Panc1 (cell line): ENCODE measurements around the gene CGNL1. TPM values are rescaled to one million over a fixed set of nuclear protein-coding genes. Genes with fewer than 3 reads are reported as not detected.

Experiments
- ATAC-seq: fragments of 200-7000 bp; cut with Tn5 transposase; 2 replicates; pipeline ENCODE4 v1.9.1; 2020; ENCODE audit warnings: mild to moderate bottlenecking, moderate library complexity
- BruUV-seq: library from RNA; stranded (reverse); fragments of 400-500 nt; replicated peaks from 2 replicates; lab custom pipeline; 2021; lab: Mats Ljungman, UMichigan
- CTCF ChIA-PET: fragments of 300-600 bp; sonication (Branson Sonifier 250); formaldehyde crosslinking; loops from one replicate; lab custom pipeline; 2022; ENCODE audit warnings: antibody characterized with exemption; lab: Charles Lee
- POLR2A ChIA-PET: fragments of 300-600 bp; sonication (Branson Sonifier 250); formaldehyde crosslinking; loops from one replicate; lab custom pipeline; 2022; ENCODE audit warnings: antibody characterized with exemption; lab: Charles Lee
- DNase-seq: peaks from one replicate; pipeline ENCODE4 v3.0.0-alpha.2; 2010; ENCODE audit warnings: low read depth, low spot score
- H3K27ac ChIP-seq: 2 replicates; pipeline ENCODE4 v1.5.1; 2011; ENCODE audit warnings: mild to moderate bottlenecking, low read length, inconsistent platforms
- H3K27me3 ChIP-seq: fragments of 200-500 bp; sonication (Bioruptor generic); 2 replicates; pipeline ENCODE4 v1.6.0; 2014; ENCODE audit warnings: low read length, inconsistent platforms; ENCODE audit not compliant: control insufficient read depth, insufficient read depth
- H3K36me3 ChIP-seq: fragments of 200-500 bp; sonication (Bioruptor generic); 2 replicates; pipeline ENCODE4 v1.5.1; 2014; ENCODE audit warnings: inconsistent platforms, mild to moderate bottlenecking, low read length, moderate library complexity; ENCODE audit not compliant: control insufficient read depth, insufficient read depth
- H3K4me1 ChIP-seq: 2 replicates; pipeline ENCODE4 v1.5.1; 2011; ENCODE audit warnings: inconsistent platforms, mild to moderate bottlenecking, low read length, moderate library complexity; ENCODE audit not compliant: control insufficient read depth, insufficient read depth
- H3K4me3 ChIP-seq, 2 experiments: 2 replicates each; pipeline ENCODE4 v1.5.1; 2011 to 2012; ENCODE audit warnings: low read depth in 2 of 2, low read length in 2 of 2, mild to moderate bottlenecking in 2 of 2, inconsistent platforms in 1 of 2, moderate library complexity in 1 of 2
- H3K9me3 ChIP-seq: fragments of 200-500 bp; sonication (Bioruptor generic); 2 replicates; pipeline ENCODE4 v1.5.1; 2014; ENCODE audit warnings: low read depth, mild to moderate bottlenecking, inconsistent platforms, low read length, moderate library complexity; ENCODE audit not compliant: control insufficient read depth, insufficient read depth
- POLR2AphosphoS5 ChIP-seq: IDR thresholded peaks from 2 replicates; pipeline ENCODE4 v1.6.1; 2012; ENCODE audit warnings: mild to moderate bottlenecking, low read depth, low read length, moderate library complexity
- SIN3A ChIP-seq: IDR thresholded peaks from 2 replicates; pipeline ENCODE4 v1.6.1; 2012; ENCODE audit warnings: low read depth, mild to moderate bottlenecking, low read length, moderate library complexity, borderline replicate concordance; ENCODE audit not compliant: insufficient read depth
- TCF7L2 ChIP-seq: IDR thresholded peaks from 2 replicates; pipeline ENCODE4 v1.6.1; 2011; ENCODE audit warnings: mild to moderate bottlenecking, low read depth, low read length, inconsistent platforms
- in situ Hi-C: cut with HindIII; loops from 2 replicates; pipeline ENCODE4 v1.10.0; 2016; ENCODE audit warnings: low sequenced_read_pairs, low pct_unique_long_range_greater_than_20kb
- intact Hi-C: fragments of 100-400 bp; cut with micrococcal nuclease; formaldehyde crosslinking; loops from one replicate; pipeline ENCODE4 v1.10.0; 2022; ENCODE audit not compliant: unreplicated experiment
- total RNA-seq: library from RNA; stranded (reverse); gene quantifications from one replicate; pipeline ENCODE4 v1.2.1, GENCODE V29; 2021; ENCODE audit not compliant: unreplicated experiment
- TF ChIP-seq, protein P1 (sequence below): fragments of 450-650 bp; IDR thresholded peaks from 2 replicates; pipeline ENCODE4 v1.5.1; 2017; ENCODE audit warnings: mild to moderate bottlenecking
- TF ChIP-seq, protein P2 (sequence below), 2 experiments: IDR thresholded peaks; 2 replicates each; pipeline ENCODE4 v1.6.1; 2011 to 2012; ENCODE audit warnings: low read depth in 2 of 2, control low read depth in 1 of 2, low read length in 1 of 2, mild to moderate bottlenecking in 1 of 2, moderate library complexity in 1 of 2; ENCODE audit not compliant: insufficient read depth in 1 of 2

CGNL1 gene
- total RNA-seq, 1 experiment from 2014 or later, result 3.5 TPM

DNA sequence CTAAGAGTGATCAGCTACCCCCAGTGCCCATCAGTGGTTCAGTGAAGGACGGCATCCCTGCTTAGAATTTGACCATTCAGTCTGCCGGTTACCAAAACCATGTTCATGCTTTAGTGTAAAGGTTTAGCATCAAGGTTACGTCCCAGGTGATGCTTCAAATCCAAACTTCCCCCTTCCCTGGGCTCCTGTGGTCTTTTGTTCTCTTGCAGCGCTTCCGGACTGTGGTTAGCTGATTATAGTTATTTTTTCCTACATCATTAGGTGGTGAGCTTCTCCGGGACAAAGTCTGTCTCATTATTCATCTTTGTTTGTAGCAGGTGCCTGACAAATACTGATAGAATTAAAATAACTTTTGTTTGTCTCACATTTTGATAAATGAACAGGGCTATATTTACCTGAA is 187.1 kb downstream of the CGNL1 start:
- in situ Hi-C loops, result no loop called here

DNA sequence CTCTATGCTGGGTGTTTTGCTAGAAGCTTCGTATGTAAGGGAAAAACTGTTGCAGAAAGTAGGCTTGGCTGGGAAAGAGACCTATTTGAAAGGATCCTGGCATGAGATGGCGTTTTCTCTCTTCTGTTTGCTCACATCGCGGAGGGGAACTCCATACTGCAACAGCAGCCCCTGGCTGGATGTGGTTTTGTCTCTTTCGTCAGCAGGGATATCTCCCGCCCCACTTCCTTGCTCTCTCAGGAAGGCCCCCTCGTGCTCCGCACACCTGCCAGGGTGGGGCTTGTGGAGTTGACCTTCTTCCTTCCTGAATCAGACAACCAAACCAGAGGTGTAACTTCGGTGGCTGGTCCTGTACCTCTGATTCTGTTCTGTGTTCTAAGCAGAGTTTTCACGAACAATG is 189.0 kb downstream of the CGNL1 start:
- Histone ChIP-seq H3K27ac (no peak overlapping the region), H3K4me1 (no peaks in the 10 kb centered on the region), H3K36me3 (no peaks in the 10 kb centered on the region), H3K4me3 (no peak overlapping the region), H3K9me3 (no peaks in the 10 kb centered on the region), H3K27me3 (no peaks in the 10 kb centered on the region)
- POLR2A ChIA-PET, result no interaction called here
- intact Hi-C loops (loop anchor here (10.0 kb wide), 1 partner anchor 619 kb away; no protein-coding TSS in a partner anchor), in situ Hi-C loops (no loop called here)
- TF ChIP-seq, protein P1, sequence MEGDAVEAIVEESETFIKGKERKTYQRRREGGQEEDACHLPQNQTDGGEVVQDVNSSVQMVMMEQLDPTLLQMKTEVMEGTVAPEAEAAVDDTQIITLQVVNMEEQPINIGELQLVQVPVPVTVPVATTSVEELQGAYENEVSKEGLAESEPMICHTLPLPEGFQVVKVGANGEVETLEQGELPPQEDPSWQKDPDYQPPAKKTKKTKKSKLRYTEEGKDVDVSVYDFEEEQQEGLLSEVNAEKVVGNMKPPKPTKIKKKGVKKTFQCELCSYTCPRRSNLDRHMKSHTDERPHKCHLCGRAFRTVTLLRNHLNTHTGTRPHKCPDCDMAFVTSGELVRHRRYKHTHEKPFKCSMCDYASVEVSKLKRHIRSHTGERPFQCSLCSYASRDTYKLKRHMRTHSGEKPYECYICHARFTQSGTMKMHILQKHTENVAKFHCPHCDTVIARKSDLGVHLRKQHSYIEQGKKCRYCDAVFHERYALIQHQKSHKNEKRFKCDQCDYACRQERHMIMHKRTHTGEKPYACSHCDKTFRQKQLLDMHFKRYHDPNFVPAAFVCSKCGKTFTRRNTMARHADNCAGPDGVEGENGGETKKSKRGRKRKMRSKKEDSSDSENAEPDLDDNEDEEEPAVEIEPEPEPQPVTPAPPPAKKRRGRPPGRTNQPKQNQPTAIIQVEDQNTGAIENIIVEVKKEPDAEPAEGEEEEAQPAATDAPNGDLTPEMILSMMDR, result no peak
- TF ChIP-seq POLR2AphosphoS5, result no peak
- TF ChIP-seq, protein P2, sequence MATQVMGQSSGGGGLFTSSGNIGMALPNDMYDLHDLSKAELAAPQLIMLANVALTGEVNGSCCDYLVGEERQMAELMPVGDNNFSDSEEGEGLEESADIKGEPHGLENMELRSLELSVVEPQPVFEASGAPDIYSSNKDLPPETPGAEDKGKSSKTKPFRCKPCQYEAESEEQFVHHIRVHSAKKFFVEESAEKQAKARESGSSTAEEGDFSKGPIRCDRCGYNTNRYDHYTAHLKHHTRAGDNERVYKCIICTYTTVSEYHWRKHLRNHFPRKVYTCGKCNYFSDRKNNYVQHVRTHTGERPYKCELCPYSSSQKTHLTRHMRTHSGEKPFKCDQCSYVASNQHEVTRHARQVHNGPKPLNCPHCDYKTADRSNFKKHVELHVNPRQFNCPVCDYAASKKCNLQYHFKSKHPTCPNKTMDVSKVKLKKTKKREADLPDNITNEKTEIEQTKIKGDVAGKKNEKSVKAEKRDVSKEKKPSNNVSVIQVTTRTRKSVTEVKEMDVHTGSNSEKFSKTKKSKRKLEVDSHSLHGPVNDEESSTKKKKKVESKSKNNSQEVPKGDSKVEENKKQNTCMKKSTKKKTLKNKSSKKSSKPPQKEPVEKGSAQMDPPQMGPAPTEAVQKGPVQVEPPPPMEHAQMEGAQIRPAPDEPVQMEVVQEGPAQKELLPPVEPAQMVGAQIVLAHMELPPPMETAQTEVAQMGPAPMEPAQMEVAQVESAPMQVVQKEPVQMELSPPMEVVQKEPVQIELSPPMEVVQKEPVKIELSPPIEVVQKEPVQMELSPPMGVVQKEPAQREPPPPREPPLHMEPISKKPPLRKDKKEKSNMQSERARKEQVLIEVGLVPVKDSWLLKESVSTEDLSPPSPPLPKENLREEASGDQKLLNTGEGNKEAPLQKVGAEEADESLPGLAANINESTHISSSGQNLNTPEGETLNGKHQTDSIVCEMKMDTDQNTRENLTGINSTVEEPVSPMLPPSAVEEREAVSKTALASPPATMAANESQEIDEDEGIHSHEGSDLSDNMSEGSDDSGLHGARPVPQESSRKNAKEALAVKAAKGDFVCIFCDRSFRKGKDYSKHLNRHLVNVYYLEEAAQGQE (IDR thresholded peaks at IDR 0.05; ENCODE audit: insufficient read depth in 1 of 2, low read depth in 2 of 2, low read length in 1 of 2), result no peak
- no peak for TF ChIP-seq TCF7L2
- no peak for TF ChIP-seq SIN3A
- BruUV-seq, result no TSS peak
- CTCF ChIA-PET, result no interaction called here
- DNase-seq, result no peak
- ATAC-seq, result no peak

More for the DNA sequence above, 187.1 kb downstream of the CGNL1 start:
- Histone ChIP-seq H3K27ac (no peak overlapping the region), H3K4me3 (no peak overlapping the region), H3K27me3 (no peaks in the 10 kb centered on the region), H3K4me1 (no peaks in the 10 kb centered on the region), H3K36me3 (no peaks in the 10 kb centered on the region), H3K9me3 (no peaks in the 10 kb centered on the region)
- BruUV-seq, result no TSS peak
- ChIA-PET POLR2A (no interaction called here), CTCF (no interaction called here)
- intact Hi-C loops, result loop anchor here (5.0 to 10.0 kb wide), 2 partner anchors 299 to 621 kb away; no protein-coding TSS in a partner anchor
- ATAC-seq (no peak), DNase-seq (no peak)
- TF ChIP-seq TCF7L2 (no peak), SIN3A (no peak), POLR2AphosphoS5 (no peak)
- TF ChIP-seq, protein P1, result no peak
- TF ChIP-seq, protein P2 (IDR thresholded peaks at IDR 0.05; ENCODE audit: insufficient read depth in 1 of 2, low read depth in 2 of 2, low read length in 1 of 2), result no peak
